Measurements from ENCODE around the gene CES2. TPM values are rescaled to one million over a fixed set of nuclear protein-coding genes. Genes with fewer than 3 reads are reported as not detected.

CES2 gene
- total and polyA plus RNA-seq, 9 of the 15 experiments (the other 6 are each of a cell fraction or from before 2014, with no cell fraction given) = 2.2 to 37.9 (median 24.4) TPM

- Histone ChIP-seq H3K4me2 (ENCODE audit: insufficient read depth, low read length) (no peak within 1 kb of the TSS), H3K36me3 (ENCODE audit: control insufficient read depth, insufficient read depth, low read length) (no peaks in the 10 kb centered on the region), H4K20me1 (replicated peaks; ENCODE audit: control insufficient read depth, insufficient read depth, low read length) (no peaks in the 10 kb centered on the region; the same call in 1 of the 2 replicates), H2AFZ (ENCODE audit: low read depth, low read length) (no peak within 1 kb of the TSS), H3K9me3 (replicated peaks; ENCODE audit: control insufficient read depth, insufficient read depth, low read depth, low read length) (no peaks in the 10 kb centered on the region), H3K27me3 (ENCODE audit: control insufficient read depth in 2 of 2, insufficient read depth in 2 of 2, low read length in 2 of 2) (peaks cover 15 to 67% of the 10 kb centered on the region in 2 experiments; a peak in 4 of 5 replicates), H3K9ac (ENCODE audit: insufficient read depth in 1 of 2, low read depth in 2 of 2, low read length in 2 of 2) (peak within 1 kb of the TSS in 1 of 2 experiments; percentile 48; a peak in 1 of 4 replicates), H3K9me1 (ENCODE audit: control insufficient read depth, insufficient read depth, low read length) (no peaks in the 10 kb centered on the region), H3K79me2 (ENCODE audit: control insufficient read depth, insufficient read depth, low read length) (no peaks in the 10 kb centered on the region), H3K4me3 (no peak within 1 kb of the TSS), H3K27ac (ENCODE audit: extremely low read depth, low read depth, low read length) (no peak within 1 kb of the TSS), H3K4me1 (replicated peaks in 1 of 2; ENCODE audit: control insufficient read depth in 2 of 2, insufficient read depth in 2 of 2, low read length in 2 of 2) (peaks cover 0 to 20% of the 10 kb centered on the region in 2 experiments; a peak in 2 of 5 replicates)
- WGBS (ENCODE audit: insufficient coverage, low coverage, missing lambda C conversion rate) = 11% methylated on average over 6 of the region's 7 CpGs
- TF ChIP-seq POLR2A (conservative IDR thresholded peaks at IDR 0.05) (no peak), ZNF449 (CRISPR knock-in tag; IDR thresholded peaks at IDR 0.05) (no peak)
- CTCF ChIA-PET (ENCODE audit: low intra/inter-chr PET ratio) = no interaction called here
- intact Hi-C loops (cut with micrococcal nuclease) = no loop called here
- no TSS peak for BruUV-seq (replicated peaks)
- no peak for FAIRE-seq
- no peak for ATAC-seq
- POLR2A ChIA-PET = interaction anchor here (0.6 to 2.4 kb wide), 8 partner anchors 8 to 263 kb away, joined by 3 to 9 read pairs (median 3); no protein-coding TSS in a partner anchor
- in situ Hi-C loops (cut with MboI) = no loop called here
- DNase-seq (ENCODE audit: extremely low read depth in 1 of 4, low spot score in 3 of 4) = no peak
Measured at GRCh38 chr16:66918803-66919568, 16.3 kb upstream of the CES2 start, which contains the start of gene CDH16. CDH16 (minus strand) TSS chr16:66918885; CDS start chr16:66918065, 820 bp downstream.
